NT2/D1 (cell line): Measurements from ENCODE around the gene KAZALD1.

Experiments used
- SUZ12 ChIP-seq: IDR thresholded peaks from 2 replicates; pipeline ENCODE4 v1.6.1; 2011; ENCODE audit not compliant: insufficient read length, insufficient read depth; ENCODE audit errors: extremely low read depth
- ZNF274 ChIP-seq: IDR thresholded peaks from 2 replicates; pipeline ENCODE4 v1.6.1; 2011; ENCODE audit warnings: mild to moderate bottlenecking, low read depth, low read length

GRCh38 chr10:101038484-101038883, 23.3 kb upstream of the KAZALD1 start:
- TF ChIP-seq SUZ12 (no peak), ZNF274 (no peak)
